Esophagus squamous epithelium (tissue), 4 donors: ENCODE measurements around the gene EMC10.

ENCODE experiments used
- CTCF ChIP-seq, 6 experiments: fragments of 450-650 bp in 4 of 6; fragments of 200-600 bp in 2 of 6; sonication (generic) in 2 of 6; IDR thresholded peaks; one replicate each; pipeline ENCODE4 v1.5.1; 2016 to 2019; ENCODE audit warnings: antibody characterized with exemption in 6 of 6, mild to moderate bottlenecking in 4 of 6, moderate library complexity in 4 of 6
- POLR2A ChIP-seq, 4 donors: fragments of 450-650 bp; IDR thresholded peaks; one replicate each; pipeline ENCODE4 v1.6.1; 2017; ENCODE audit warnings: antibody characterized with exemption in 4 of 4, mild to moderate bottlenecking in 4 of 4, moderate library complexity in 3 of 4

DNA sequence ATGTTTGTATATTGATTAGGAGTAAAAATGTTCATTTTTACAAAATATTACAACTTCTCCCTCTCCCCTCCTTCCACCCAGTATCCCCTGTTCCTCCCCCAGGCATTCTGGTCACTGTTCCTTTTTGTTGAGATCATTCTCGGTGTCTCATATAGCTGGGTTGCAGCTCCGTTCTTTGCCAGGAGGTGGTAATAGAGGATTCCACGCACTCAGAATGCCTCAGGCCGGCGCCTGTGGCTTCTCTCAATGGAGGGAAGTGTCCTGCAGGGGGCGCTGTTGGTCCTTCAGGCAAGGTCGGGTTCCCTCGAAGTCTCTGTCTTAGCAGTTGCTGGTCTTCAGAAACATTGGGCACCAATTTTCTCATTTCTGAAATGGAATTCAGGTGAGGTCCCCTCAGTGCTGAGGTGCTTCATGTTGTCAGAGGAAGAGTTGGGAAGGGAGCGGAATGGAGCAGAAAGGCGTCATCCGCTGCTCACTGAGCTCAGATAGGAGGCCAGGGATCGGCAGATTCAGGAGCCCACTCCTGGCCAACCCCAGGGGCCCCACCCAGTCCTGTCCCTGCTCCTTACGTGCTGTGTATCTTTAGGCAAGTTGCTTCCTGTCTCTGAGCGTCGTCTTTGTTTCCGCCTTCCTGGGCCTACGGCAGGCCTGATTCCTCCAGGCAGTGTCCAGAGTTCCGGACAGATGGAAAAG, 10.7 kb downstream of the EMC10 start:
- TF ChIP-seq CTCF (IDR thresholded peaks at IDR 0.05) (peak in 3 of 6 experiments; percentile 5 to 58 (median 23)), POLR2A (IDR thresholded peaks at IDR 0.05) (no peak)
